ENCODE measurements around the gene C5orf52.
"Not testable (repeated sequence)": the region's sequence is repeated elsewhere in the genome, so short reads cannot be mapped to it uniquely, and the experiment has no call there.

Gene C5orf52

DNA sequence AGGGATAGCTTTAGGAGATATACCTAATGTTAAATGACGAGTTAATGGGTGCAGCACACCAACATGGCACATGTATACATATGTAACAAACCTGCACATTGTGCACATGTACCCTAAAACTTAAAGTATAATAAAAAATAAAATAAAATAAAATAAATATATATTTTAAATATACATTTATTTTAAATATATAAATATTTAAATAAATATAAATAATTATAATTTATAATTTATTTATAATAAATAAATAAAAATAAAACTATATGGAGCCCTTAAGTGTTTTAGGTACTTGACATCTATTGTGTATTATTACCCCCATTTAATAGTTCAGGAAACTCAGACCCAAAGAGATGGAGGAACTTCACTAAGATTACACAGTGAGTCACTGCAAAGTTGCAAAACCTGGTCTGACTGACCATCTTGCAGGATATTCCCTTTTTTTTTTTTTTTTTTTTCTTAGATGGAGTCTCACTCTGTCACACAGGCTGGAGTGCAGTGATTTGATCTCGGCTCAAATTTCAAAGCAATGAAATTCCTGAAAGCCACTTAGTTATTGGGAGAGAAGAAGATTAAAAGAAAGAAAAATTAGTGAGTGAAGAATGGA lies 5.8 kb upstream of the C5orf52 start:
- H3K4me3 ChIP-seq (ENCODE audit: low read depth, low read length) = no peak overlapping the region
- TF ChIP-seq, protein P1, sequence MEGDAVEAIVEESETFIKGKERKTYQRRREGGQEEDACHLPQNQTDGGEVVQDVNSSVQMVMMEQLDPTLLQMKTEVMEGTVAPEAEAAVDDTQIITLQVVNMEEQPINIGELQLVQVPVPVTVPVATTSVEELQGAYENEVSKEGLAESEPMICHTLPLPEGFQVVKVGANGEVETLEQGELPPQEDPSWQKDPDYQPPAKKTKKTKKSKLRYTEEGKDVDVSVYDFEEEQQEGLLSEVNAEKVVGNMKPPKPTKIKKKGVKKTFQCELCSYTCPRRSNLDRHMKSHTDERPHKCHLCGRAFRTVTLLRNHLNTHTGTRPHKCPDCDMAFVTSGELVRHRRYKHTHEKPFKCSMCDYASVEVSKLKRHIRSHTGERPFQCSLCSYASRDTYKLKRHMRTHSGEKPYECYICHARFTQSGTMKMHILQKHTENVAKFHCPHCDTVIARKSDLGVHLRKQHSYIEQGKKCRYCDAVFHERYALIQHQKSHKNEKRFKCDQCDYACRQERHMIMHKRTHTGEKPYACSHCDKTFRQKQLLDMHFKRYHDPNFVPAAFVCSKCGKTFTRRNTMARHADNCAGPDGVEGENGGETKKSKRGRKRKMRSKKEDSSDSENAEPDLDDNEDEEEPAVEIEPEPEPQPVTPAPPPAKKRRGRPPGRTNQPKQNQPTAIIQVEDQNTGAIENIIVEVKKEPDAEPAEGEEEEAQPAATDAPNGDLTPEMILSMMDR (IDR thresholded peaks at IDR 0.05; ENCODE audit: low read depth, low read length) = no peak

DNA sequence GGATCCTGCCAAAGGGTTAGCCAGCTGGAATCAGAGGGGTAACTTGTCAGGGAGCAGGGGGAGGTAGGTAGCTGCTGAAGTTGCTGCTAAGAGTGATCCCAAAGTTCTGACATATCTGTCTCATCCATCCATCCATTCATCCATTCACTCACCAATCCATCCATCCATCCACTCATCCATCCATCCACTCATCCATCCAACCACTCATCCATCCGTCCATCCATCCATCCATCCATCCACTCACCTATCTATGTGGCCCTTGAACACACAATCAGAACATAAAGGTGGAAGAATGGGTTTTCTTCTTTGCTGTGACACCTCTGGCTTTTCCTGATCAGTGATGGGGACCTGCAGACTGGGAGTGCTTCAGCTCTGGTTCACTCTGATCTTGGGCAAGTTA lies 3.0 kb upstream of the C5orf52 start:
- TF ChIP-seq, protein P1 (IDR thresholded peaks at IDR 0.05; ENCODE audit: low read depth, low read length) = no peak
- no peak overlapping the region for H3K4me3 ChIP-seq (ENCODE audit: low read depth, low read length)

DNA sequence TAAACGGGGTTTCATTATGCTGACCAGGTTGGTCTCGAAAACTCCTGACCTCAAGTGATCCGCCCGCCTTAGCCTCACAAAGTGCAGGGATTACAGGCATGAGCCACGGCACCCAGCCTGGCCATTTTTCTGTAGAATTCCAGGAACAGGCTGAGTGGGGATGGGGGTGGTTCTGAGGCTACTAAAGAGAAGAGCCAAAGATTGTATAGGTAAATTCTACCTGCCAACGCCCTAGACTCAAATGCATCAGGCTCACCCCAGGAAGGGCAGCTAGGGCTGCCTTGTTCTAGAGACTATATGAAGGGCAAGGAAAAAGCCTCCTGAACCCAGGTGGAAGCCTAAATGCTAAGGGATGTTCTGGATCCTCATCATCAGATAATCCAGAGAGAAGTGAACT lies 1.6 kb upstream of the C5orf52 start:
- H3K4me3 ChIP-seq (ENCODE audit: low read depth, low read length) = no peak overlapping the region
- TF ChIP-seq, protein P1 (IDR thresholded peaks at IDR 0.05; ENCODE audit: low read depth, low read length) = no peak

DNA sequence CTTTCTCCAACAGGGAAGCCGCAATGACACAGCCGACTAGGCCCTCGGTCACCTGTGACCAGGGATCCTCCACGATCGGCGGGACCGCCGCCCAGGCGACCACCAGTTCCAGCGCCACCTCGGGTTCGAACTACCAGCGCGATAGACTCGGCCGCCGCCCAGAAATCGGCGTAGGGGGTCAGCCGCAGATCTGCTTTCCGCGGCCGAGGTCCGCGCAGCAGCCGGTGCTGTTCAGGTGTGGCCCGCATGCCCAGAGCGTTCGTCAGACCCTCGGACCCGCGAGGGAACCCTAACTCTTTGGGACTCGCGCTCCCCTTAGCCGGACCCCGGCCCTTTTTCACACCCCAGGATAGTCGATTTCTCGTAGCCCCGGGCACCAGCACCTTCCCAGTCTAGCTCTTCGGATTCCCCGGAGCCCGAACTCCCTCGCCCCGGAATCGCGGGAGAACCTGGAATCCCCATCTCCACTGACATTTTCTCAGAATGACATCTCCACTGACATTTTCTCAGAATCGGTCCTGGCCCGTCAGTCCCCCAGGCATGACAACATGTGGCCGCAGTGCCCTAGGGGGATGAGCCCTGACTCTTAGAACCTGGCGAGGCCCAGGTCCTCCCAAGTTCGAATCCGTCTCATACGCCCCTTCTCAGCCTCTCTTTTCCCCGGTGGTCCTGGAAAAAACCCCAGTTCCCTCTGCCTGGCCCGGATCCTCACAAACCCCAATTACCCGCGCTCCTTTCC lies 428 bp downstream of the C5orf52 start:
- TF ChIP-seq, protein P1 (IDR thresholded peaks at IDR 0.05; ENCODE audit: low read depth, low read length) = no peak
- H3K4me3 ChIP-seq (ENCODE audit: low read depth, low read length) = peak overlapping the region; percentile 65

DNA sequence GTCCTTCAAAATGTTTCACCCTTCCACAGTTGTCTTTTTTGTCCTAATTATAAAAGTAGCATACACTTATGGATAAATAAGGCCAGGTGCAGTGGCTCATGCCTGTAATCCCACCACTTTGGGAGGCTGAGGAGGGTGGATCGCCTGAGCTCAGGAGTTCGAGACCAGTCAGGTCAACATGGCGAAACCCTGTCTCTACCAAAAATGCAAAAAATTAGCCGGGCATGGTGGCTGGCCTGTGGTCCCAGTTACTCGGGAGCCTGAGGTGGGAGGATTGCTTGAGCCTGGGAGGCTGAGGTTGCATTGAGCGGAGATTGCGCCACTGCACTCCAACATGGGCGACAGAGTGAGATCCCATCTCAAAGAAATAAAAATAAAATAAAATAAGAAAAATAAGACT lies 1.6 kb downstream of the C5orf52 start:
- TF ChIP-seq, protein P1 (IDR thresholded peaks at IDR 0.05; ENCODE audit: low read depth, low read length) = no peak
- no peak overlapping the region for H3K4me3 ChIP-seq (ENCODE audit: low read depth, low read length)

DNA sequence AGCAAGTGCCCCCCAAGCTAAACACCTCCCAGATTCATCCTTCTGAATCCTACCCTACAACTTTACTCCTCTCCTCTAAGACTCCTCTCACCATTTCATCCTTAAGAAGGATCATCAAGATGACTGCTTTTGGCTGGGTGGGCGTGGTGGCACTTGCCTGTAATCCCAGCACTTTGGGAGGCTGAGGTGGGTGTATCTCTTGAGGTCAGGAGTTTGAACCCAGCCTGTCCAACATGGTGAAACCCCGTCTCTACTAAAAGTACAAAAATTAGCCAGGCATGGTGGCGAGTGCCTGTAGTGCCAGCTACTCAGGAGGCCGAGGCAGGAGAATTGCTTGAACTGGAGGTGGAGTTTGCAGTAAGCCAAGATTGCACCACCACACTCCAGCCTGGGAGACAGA lies 3.0 kb downstream of the C5orf52 start:
- H3K4me3 ChIP-seq (ENCODE audit: low read depth, low read length) = not testable (repeated sequence)

DNA sequence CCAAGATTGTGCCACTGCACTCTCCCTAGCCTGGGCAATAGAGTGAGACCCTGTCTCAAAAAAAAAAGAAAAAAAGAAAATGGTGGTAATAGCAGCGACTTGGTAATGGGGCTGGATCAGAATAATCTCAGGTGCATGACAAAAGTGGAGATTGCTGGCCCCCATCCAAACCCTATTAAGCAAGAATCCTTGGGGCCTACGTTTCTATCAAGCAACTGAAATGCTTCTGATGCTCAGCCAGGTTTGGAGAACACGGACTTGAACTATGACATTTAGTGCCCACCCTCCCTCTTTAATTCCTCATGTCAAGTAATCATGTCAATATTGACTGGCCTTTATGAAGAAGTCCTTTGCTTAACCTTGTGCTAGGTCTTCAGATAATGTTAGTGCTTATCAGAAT lies 6.6 kb downstream of the C5orf52 start:
- TF ChIP-seq, protein P1 (IDR thresholded peaks at IDR 0.05; ENCODE audit: low read depth, low read length) = no peak

More for the DNA sequence above, 6.6 kb downstream of the C5orf52 start:
- no peak overlapping the region for H3K4me3 ChIP-seq (ENCODE audit: low read depth, low read length)
